Measurements from ENCODE around the gene SELENOI.
"Not testable (repeated sequence)": the region's sequence is repeated elsewhere in the genome, so short reads cannot be mapped to it uniquely, and the experiment has no call there.

The SELENOI gene

DNA sequence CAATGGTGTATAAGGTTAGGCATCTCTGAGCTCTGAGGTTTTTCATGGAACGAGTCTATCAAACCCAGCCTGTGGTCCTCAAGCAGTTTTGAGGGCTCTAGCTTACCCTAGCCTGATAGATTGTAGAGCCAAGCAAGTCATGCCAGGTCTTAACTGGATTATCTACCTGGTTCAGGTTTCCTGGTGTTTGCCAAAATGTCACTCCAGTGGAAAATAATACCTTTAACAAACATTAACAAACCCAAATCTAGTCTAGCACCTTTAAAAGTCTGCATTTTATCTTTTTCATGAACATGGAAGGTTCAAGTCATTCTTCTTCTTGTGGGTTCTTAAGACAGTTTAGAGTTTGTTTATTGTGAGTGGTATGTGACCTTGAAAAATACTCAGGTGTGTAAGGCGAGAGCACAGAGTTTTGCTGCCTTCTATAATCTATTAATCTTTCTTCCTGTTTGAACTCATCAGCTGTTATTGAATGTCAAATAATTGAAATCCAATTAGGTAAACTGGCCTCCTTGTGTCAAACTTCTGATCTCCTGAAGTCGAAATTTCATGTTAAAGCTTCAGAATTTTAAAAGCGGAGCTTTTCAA is 14.0 kb downstream of the SELENOI start:
- DNase-seq: no peak

DNA sequence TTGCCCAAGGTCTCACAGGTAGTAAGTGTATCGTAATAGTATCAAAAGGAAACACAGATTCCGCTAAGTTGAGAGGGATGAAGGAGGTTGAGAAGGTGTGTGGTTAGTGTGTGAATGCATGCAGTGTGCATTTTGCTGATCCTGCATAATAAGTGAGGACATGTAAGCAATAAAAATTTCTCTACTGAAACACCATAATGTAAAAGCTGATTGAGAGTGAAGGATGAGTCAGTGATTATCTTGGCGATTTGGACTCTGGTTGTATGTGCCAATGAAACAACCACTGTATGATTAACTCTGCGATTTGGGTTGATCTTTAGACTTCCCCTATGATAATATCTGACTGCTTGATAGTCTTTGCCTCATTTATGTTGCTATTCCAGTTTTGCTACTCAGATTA is 17.4 kb downstream of the SELENOI start:
- no peak for DNase-seq

DNA sequence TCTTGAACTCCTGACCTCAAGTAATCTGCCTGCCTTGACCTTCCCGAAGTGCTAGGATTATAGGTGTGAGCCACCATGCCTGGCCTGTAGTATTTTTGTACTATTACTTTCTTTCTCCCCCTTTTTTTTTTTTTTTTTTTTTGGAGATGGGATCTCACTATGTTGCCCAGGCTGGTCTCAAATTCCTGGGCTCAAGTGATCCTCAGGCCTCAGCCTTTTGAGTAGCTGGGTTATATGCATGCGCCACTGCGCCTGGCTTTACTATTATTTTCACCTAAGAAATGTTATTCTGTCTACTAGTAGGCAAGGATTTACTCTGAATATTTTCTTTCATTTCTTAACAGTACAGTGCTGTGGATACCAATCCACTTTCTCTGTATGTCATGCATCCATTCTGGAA is 18.0 kb downstream of the SELENOI start:
- DNase-seq: no peak

- no peak for DNase-seq
These were observed 18.7 kb downstream of the SELENOI start for GRCh38 chr2:26364669-26365068.

DNA sequence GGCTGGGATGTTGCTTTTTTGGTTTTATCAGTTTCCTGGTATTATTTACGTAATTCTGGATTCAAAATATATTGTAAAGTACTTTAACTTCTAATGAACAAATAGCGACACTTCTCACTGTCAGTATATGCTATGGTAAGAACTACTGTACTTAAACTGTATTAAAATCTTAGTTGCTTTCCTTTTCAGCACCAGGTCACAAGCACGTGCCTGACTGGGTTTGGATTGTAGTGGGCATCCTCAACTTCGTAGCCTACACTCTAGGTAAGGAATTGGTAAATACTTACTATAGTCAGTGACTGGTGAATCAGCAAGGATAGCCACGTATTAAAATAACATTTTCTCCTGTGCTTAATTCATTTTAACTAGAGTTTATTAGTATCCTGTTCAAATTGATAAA is 21.0 kb downstream of the SELENOI start:
- no peak for DNase-seq

DNA sequence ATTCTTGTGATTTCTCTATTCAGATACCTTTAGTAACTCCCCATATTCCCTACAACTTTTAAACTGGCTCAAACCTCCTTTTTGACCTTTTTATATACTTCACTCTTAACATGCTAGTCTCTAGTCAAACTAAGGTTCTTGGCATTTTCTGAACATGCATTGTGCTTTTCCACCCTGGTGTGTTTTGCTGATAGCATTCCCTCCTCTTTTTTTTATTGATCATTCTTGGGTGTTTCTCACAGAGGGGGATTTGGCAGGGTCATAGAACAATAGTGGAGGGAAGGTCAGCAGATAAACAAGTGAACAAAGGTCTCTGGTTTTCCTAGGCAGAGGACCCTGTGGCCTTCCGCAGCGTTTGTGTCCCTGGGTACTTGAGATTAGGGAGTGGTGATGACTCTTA is 23.7 kb downstream of the SELENOI start:
- DNase-seq: not testable (repeated sequence)

DNA sequence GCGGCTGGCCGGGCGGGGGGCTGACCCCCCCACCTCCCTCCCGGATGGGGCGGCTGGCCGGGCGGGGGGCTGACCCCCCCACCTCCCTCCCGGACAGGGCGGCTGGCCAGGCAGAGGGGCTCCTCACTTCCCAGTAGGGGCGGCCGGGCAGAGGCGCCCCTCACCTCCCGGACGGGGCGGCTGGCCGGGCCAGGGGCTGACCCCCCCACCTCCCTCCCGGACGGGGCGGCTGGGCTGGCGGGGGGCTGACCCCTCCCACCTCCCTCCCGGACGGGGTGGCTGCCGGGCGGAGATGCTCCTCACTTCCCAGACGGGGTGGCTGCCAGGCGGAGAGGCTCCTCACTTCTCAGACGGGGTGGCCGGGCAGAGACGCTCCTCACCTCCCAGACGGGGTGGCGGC is 25.0 kb downstream of the SELENOI start:
- DNase-seq: not testable (repeated sequence)

DNA sequence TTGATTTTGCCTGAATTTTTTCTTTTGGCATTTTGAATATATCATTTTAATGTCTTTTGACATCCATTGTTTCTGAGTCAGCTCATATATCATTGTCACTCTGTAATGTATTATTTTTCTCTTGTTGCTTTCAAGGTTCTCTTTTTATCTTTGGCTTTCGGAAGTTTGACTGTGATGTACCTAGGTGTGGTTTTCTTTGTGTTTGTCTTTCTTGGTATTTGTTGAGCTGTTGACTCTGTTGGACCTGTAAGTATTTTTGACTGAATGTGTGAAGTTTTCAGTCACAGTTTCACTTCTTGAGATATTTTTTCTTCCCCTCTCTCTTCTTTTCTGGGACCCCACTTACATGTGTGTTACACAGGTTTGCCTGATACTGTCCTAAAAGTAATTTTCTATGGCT is 30.9 kb downstream of the SELENOI start:
- DNase-seq: no peak

DNA sequence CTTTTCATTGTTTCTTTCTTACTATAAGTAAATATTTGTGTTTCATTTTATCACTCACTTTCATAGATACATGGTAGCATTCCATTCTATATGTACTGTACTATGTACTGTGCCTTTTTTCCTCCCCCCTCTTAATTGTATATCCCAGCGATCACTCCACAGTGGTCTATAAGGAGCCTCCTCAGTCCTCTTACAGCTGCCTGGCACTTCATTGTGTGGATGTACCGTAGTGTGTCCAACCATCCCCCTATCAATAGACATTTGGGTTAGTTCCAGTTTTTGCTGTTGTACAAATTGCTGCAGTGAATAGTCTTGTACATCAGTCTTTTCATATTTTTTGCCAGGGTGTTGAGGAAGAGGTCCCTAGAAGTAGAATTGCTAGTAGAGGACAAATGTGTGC is 34.3 kb downstream of the SELENOI start:
- DNase-seq: no peak

DNA sequence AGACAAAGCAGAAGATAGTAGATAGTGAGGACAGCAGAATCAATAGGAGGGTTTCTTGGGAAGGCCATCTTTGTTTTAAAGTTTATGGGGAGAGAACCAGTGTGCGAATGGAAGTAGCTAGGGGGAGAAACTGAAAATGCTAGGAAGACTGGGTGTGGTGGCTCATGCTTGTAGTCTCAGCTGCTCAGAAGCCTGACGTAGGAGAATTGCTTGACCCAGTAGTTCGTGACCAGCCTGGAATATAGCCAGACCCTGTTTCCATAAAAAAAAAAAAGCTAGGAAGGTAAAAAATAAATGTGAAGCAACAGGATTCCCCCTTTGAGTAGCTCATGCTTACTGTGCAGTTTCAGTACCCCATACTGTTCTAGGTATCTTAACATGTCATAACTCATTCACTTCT is 36.6 kb downstream of the SELENOI start:
- no peak for DNase-seq

GRCh38 chr2:26384183-26384582 is 38.2 kb downstream of the SELENOI start:
- DNase-seq: peak; percentile 89

GRCh38 chr2:26384597-26384996 is 38.7 kb downstream of the SELENOI start:
- no peak for DNase-seq

DNA sequence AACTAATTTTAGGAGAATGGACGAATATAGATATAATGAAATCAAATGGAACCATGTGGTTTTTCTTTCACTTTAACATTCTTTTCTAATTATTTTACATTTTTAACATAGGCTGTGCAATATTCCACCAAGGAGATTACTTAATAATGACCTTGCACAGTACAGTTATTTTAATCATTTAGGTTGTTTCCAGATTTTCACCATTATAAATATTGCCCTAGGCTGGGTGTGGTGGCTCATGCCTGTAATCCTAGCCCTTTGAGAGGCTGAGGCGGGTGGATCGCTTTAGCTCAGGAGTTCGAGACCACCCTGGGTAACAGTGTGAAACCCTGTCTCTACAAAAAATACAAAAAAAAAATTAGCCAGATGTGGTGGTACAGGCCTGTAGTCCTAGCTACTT is 41.2 kb downstream of the SELENOI start:
- DNase-seq: no peak

DNA sequence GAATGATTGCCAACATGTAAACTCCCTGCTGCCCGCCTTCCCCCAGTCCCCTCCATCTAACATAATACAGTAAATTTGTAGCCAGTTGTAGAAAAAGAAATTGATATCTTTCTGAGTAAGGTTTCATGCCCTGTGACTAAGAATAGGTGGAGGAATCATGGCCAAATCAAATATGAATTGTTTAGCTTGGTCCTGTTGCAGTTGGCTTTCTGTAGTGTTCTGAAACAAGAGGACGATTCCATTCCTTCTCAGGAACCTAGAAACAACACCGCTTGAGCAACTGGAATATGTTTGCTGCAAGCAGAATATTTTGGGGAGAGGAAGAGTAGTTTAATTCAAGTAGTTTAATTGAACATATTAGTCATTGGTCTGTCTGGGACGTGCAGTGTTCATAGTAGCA is 48.8 kb downstream of the SELENOI start:
- DNase-seq: no peak

DNA sequence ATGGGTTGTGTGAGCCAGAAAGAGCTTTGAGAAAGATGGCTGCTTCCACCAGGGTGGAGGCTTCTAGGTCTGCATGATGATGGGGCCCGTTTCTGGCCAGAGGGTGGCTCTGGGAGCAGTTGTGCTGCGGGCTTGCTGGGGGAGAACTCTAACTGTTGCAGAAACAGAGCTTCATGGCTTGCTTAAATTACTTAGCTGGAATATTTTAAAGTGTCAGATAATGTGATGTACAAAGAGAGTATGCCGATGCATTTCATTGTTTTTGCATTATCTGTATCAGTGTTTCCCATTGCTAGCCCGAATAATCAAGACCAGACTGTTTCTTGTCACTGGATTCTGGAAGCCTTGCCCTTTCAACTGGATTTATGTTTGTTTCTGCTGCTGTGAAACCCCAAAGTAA is 49.5 kb downstream of the SELENOI start:
- no peak for DNase-seq

GRCh38 chr2:26396734-26397298 is 50.9 kb downstream of the SELENOI start:
- no peak for DNase-seq

DNA sequence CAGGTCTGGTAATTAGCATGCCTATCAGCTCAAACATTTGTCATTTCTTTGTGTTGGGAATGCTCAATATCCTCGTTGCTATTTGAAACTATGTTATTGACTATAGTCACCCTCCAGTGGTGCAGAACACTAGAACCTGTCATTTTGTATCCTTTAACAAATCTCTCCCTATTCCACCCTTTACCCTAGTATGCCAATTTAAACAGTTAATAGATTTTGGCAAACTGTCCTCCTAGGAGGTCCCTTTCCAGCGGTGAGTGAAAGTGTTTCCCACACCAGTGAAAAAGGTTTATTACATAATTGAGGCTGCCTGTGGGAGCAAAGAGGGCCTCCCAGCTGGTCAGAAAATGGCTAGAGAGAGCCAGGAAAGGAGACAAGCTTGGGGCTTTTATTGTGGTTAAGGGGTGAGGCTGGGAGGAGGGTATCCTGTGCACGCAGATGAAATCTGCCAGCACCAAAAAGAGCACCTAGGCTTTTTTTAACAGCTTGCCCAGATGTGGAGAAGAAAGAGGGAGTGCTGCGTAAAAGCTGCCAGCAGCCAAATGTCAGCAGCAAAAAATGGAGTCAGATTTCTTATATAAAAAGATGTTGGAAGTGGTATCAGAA is 53.9 kb downstream of the SELENOI start:
- no peak for DNase-seq

DNA sequence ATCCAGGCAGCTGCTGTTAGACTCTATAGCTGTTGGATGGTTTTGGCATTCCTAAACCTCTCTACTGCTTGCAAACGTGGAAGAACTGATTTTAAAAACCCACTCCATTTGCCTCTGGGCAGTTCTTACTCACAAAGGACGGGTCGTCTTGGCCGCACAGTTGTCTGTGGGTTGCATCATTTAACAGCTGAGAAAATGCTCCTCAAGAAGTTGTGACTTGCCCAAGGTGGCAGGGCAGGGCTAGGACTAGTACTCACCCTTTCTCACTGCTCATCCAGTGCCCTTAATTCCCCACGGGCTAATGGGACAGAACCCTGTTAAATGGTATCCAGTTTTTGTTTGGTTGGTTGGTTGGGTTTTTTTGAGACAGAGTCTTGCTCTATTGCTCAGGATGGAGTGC is 54.8 kb downstream of the SELENOI start:
- DNase-seq: no peak

- DNase-seq: peak; percentile 95
These were observed 56.0 kb downstream of the SELENOI start, which contains the start of gene DRC1 for GRCh38 chr2:26401739-26402541. DRC1 (plus strand) TSS chr2:26401920; CDS start chr2:26401990, 70 bp downstream.

DNA sequence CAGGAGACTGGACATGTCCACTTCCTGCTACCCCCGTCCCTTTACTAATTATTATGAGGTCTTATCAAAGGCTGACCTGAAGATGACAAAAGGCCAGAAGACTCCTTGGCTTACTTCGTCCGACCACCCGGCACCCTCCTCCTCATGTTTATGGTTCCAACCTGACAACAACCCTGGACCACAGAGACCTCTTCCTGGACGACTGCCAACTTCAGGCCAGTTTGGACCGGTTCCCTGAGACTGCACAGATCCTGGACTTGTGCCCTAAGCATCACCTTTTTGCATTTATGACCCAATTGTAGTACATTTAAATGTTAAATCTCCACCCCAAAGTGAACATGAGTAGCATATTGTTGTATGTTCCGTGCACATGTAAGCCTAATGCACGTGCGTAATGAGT is 61.6 kb downstream of the SELENOI start:
- no peak for DNase-seq

GRCh38 chr2:26409785-26410184 is 63.8 kb downstream of the SELENOI start:
- no peak for DNase-seq

GRCh38 chr2:26410764-26411243 is 64.9 kb downstream of the SELENOI start:
- no peak for DNase-seq

- DNase-seq: no peak
These were observed 65.5 kb downstream of the SELENOI start for GRCh38 chr2:26411419-26411818.

All from islet precursor cell (in vitro differentiated cells).